Fibroblast of pulmonary artery (primary cell): ENCODE results near the gene TIMM17A.

Experiments
- DNase-seq: peaks from one replicate; pipeline ENCODE4 v3.0.0-alpha.2; 2010; ENCODE audit warnings: low read depth
- H3K4me3 ChIP-seq: replicated peaks from 2 replicates; pipeline ENCODE4 v1.5.1; 2011; ENCODE audit warnings: low read depth, mild to moderate bottlenecking, control low read depth, low read length, moderate library complexity
- CTCF ChIP-seq: IDR thresholded peaks from 2 replicates; pipeline ENCODE4 v1.5.1; 2011; ENCODE audit warnings: mild to moderate bottlenecking, control low read depth, low read length, inconsistent platforms; ENCODE audit errors: missing control alignments

The TIMM17A gene

GRCh38 chr1:201990427-201990826, 35.1 kb downstream of the TIMM17A start:
- TF ChIP-seq CTCF, result no peak
- H3K4me3 ChIP-seq, result no peak overlapping the region

GRCh38 chr1:201999625-202000238, 44.4 kb downstream of the TIMM17A start:
- no peak overlapping the region for H3K4me3 ChIP-seq
- peak; percentile 63 for DNase-seq
- peak; percentile 83 for TF ChIP-seq CTCF

More at GRCh38 chr1:201990427-201990826, 35.1 kb downstream of the TIMM17A start:
- no peak for DNase-seq

GRCh38 chr1:202002507-202002906, 47.2 kb downstream of the TIMM17A start:
- TF ChIP-seq CTCF, result no peak

GRCh38 chr1:202004711-202005110, 49.4 kb downstream of the TIMM17A start:
- no peak for TF ChIP-seq CTCF
- no peak overlapping the region for H3K4me3 ChIP-seq
- DNase-seq, result no peak

More at GRCh38 chr1:202002507-202002906, 47.2 kb downstream of the TIMM17A start:
- H3K4me3 ChIP-seq, result no peak overlapping the region
- no peak for DNase-seq

- TF ChIP-seq CTCF, result peak; percentile 41
- DNase-seq, result peak; percentile 39
- no peak overlapping the region for H3K4me3 ChIP-seq
These were observed 50.7 kb downstream of the TIMM17A start for GRCh38 chr1:202005958-202006357.

- DNase-seq, result no peak
- no peak for TF ChIP-seq CTCF
- H3K4me3 ChIP-seq, result no peak overlapping the region
These were observed 52.0 kb downstream of the TIMM17A start for GRCh38 chr1:202007304-202007703.
